Breast epithelium (tissue), 4 donors: Measurements from ENCODE around the gene SPTAN1. TPM values are rescaled to one million over a fixed set of nuclear protein-coding genes. Genes with fewer than 3 reads are reported as not detected.
"Not testable (repeated sequence)": the region's sequence is repeated elsewhere in the genome, so short reads cannot be mapped to it uniquely, and the experiment has no call there.

Source experiments
- DNase-seq, 2 donors: peaks; one replicate each; pipeline ENCODE4 v3.0.0-alpha.2; 2019; ENCODE audit warnings: low spot score in 2 of 2
- H3K27ac ChIP-seq, 2 donors: fragments of 200-600 bp; sonication (generic) in 1 of 2; one replicate each; pipeline ENCODE4 v1.5.1; 2016 to 2019; ENCODE audit warnings: mild to moderate bottlenecking in 1 of 2
- H3K27me3 ChIP-seq, 2 donors: fragments of 200-600 bp; sonication (generic) in 1 of 2; one replicate each; pipeline versions ENCODE4 v1.5.1 to v1.6.0; 2017 to 2019; ENCODE audit warnings: control low read depth in 1 of 2, mild to moderate bottlenecking in 1 of 2
- H3K36me3 ChIP-seq: fragments of 200-600 bp; one replicate; pipeline ENCODE4 v1.5.1; 2019
- H3K4me1 ChIP-seq, 2 donors: fragments of 200-600 bp; sonication (generic); one replicate each; pipeline ENCODE4 v1.5.1; 2016 to 2019; ENCODE audit warnings: control low read depth in 1 of 2
- H3K4me3 ChIP-seq, 3 donors: fragments of 200-600 bp; sonication (generic); 1 replicate in 2 of 3; 2 replicates in 1 of 3; pipeline ENCODE4 v1.5.1; 2016 to 2019; ENCODE audit warnings: mild to moderate bottlenecking in 3 of 3, moderate library complexity in 2 of 3
- H3K9me3 ChIP-seq, 2 donors: fragments of 200-600 bp; sonication (generic) in 1 of 2; one replicate each; pipeline ENCODE4 v1.5.1; 2016 to 2019; ENCODE audit warnings: control low read depth in 1 of 2
- CTCF ChIP-seq, 3 donors: fragments of 450-650 bp; IDR thresholded peaks; one replicate each; pipeline ENCODE4 v1.5.1; 2016 to 2017; ENCODE audit warnings: antibody characterized with exemption in 3 of 3, mild to moderate bottlenecking in 3 of 3, moderate library complexity in 3 of 3
- POLR2A ChIP-seq: fragments of 450-650 bp; IDR thresholded peaks from one replicate; pipeline ENCODE4 v1.6.1; 2016; ENCODE audit warnings: antibody characterized with exemption, mild to moderate bottlenecking, moderate library complexity
- POLR2AphosphoS5 ChIP-seq, 3 donors: sonication (generic); formaldehyde crosslinking; IDR thresholded peaks; one replicate each; pipeline ENCODE4 v1.6.1; 2017; ENCODE audit warnings: antibody characterized with exemption in 3 of 3
- intact Hi-C: fragments of 100-400 bp; cut with DNase I; formaldehyde crosslinking; loops from one replicate; pipeline ENCODE4 v1.15.1; 2023; ENCODE audit warnings: low total_unique reads
- total RNA-seq, 3 donors: library from RNA; depleted of rRNA; stranded (reverse); fragments of >200 nt; gene quantifications; one replicate each; pipeline ENCODE4 v1.1.0, GENCODE V29; 2016

The SPTAN1 gene
- total RNA-seq, 3 donors from 2014 or later: 217 to 264 (median 254) TPM

- Histone ChIP-seq H3K4me3 (no peak overlapping the region), H3K27ac (no peak overlapping the region), H3K9me3 (no peaks in the 10 kb centered on the region), H3K27me3 (no peaks in the 10 kb centered on the region), H3K36me3 (no peaks in the 10 kb centered on the region), H3K4me1 (no peaks in the 10 kb centered on the region)
- no peak for TF ChIP-seq CTCF (IDR thresholded peaks at IDR 0.05)
- intact Hi-C loops: no loop called here
- DNase-seq: no peak
Observed at GRCh38 chr9:128657796-128658195, 105.4 kb downstream of the SPTAN1 start.

DNA sequence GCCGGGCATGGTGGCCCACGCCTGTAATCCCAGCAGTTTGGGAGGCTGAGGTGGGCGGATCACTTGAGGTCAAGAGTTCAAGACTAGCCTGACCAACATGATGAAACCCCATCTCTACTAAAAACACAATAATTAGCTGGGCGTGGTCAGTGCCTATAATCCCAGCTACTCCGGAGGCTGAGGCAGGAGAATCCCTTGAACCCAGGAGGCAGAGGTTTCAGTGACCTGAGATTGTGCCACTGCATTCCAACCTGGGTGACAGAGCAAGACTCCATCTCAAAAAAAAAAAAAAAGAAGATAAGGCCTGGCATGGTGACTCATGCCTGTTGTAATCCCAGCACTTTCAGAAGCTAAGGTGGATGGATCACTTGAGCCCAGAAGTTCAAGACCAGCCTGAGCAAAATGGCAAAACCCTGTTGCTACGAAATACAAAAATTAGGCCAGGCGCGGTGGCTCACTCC, 114.1 kb downstream of the SPTAN1 start:
- H3K27me3 ChIP-seq, H3K4me1 ChIP-seq, H3K4me3 ChIP-seq, H3K9me3 ChIP-seq, intact Hi-C loops, H3K27ac ChIP-seq, H3K36me3 ChIP-seq, DNase-seq: not testable (repeated sequence)

GRCh38 chr9:128669786-128670185, 117.4 kb downstream of the SPTAN1 start:
- H3K4me1 ChIP-seq: no peaks in the 10 kb centered on the region

GRCh38 chr9:128675382-128675781, 123.0 kb downstream of the SPTAN1 start:
- no peak for DNase-seq
- Histone ChIP-seq H3K4me1 (no peaks in the 10 kb centered on the region), H3K9me3 (no peaks in the 10 kb centered on the region), H3K36me3 (no peaks in the 10 kb centered on the region), H3K27me3 (no peaks in the 10 kb centered on the region), H3K4me3 (no peak overlapping the region), H3K27ac (no peak overlapping the region)
- intact Hi-C loops: no loop called here
- TF ChIP-seq POLR2A: no peak
- no peak for TF ChIP-seq POLR2AphosphoS5 (IDR thresholded peaks at IDR 0.05)
- no peak for TF ChIP-seq CTCF (IDR thresholded peaks at IDR 0.05)

More at GRCh38 chr9:128669786-128670185, 117.4 kb downstream of the SPTAN1 start:
- intact Hi-C loops: no loop called here
- no peaks in the 10 kb centered on the region for H3K36me3 ChIP-seq
- no peak overlapping the region for H3K4me3 ChIP-seq
- H3K27me3 ChIP-seq: no peaks in the 10 kb centered on the region
- no peaks in the 10 kb centered on the region for H3K9me3 ChIP-seq
- DNase-seq: no peak
- TF ChIP-seq POLR2AphosphoS5 (IDR thresholded peaks at IDR 0.05): no peak
- TF ChIP-seq CTCF (IDR thresholded peaks at IDR 0.05): no peak
- TF ChIP-seq POLR2A: no peak
- H3K27ac ChIP-seq: no peak overlapping the region

- Histone ChIP-seq H3K27me3 (no peaks in the 10 kb centered on the region), H3K36me3 (no peaks in the 10 kb centered on the region), H3K4me1 (no peaks in the 10 kb centered on the region), H3K27ac (no peak overlapping the region), H3K9me3 (no peaks in the 10 kb centered on the region), H3K4me3 (no peak overlapping the region)
- no peak for DNase-seq
- TF ChIP-seq POLR2A: no peak
- no peak for TF ChIP-seq POLR2AphosphoS5 (IDR thresholded peaks at IDR 0.05)
- TF ChIP-seq CTCF (IDR thresholded peaks at IDR 0.05): no peak
- intact Hi-C loops: loop anchor here (2.0 kb wide), 1 partner anchor 17 kb away; no protein-coding TSS in a partner anchor
Observed at GRCh38 chr9:128677794-128678193, 125.4 kb downstream of the SPTAN1 start.

Other genes with a start within 250 kb of the SPTAN1 start
- 10 to 100 TPM; 11.8 to 19.8 (median 18.0) TPM for gene TRUB2, start 230.1 kb upstream of the SPTAN1 start, total RNA-seq
- gene COQ4, start 229.7 kb upstream of the SPTAN1 start, total RNA-seq: 10 to 100 TPM; 30.2 to 59.7 (median 46.2) TPM
- 10 to 100 TPM; 11.3 to 18.7 (median 15.8) TPM for gene SLC27A4, start 212.1 kb upstream of the SPTAN1 start, total RNA-seq
- gene URM1, start 181.2 kb upstream of the SPTAN1 start, total RNA-seq: 10 to 100 TPM; 21.3 to 24.1 (median 23.8) TPM
- 10 to 100 TPM; 19.8 to 47.5 (median 30.5) TPM for gene CERCAM, start 131.7 kb upstream of the SPTAN1 start, total RNA-seq
- gene ODF2, start 96.6 kb upstream of the SPTAN1 start, total RNA-seq: 10 to 100 TPM; 23.1 to 27.9 (median 25.1) TPM
- 10 to 100 TPM; 22.9 to 31.9 (median 26.7) TPM for gene GLE1, start 47.9 kb upstream of the SPTAN1 start, total RNA-seq
- gene DYNC2I2, start 104.3 kb downstream of the SPTAN1 start, total RNA-seq: 10 to 100 TPM; 23.7 to 67.0 (median 54.1) TPM
- 100 to 1,000 TPM; 142 to 168 (median 158) TPM for gene SET, start 136.6 kb downstream of the SPTAN1 start, total RNA-seq
- 1 to 10 TPM; 2.6 to 8.5 (median 7.0) TPM for gene PKN3, start 149.9 kb downstream of the SPTAN1 start, total RNA-seq
- 10 to 100 TPM; 15.7 to 33.7 (median 30.2) TPM for gene ZDHHC12, start 171.5 kb downstream of the SPTAN1 start, total RNA-seq
- 10 to 100 TPM; 31.2 to 42.9 (median 34.1) TPM for gene ZER1, start 219.3 kb downstream of the SPTAN1 start, total RNA-seq
- gene TBC1D13, start 234.7 kb downstream of the SPTAN1 start, total RNA-seq: 10 to 100 TPM; 14.4 to 20.0 (median 16.2) TPM